Ovary (tissue), 9 donors: Measurements from ENCODE around the gene SIGLEC5. TPM values are rescaled to one million over a fixed set of nuclear protein-coding genes. Genes with fewer than 3 reads are reported as not detected.

ENCODE experiments used
- DNase-seq, 5 donors: peaks; one replicate each; pipeline ENCODE4 v3.0.0-alpha.2; 2019 to 2020
- H3K27ac ChIP-seq, 2 donors: fragments of 200-600 bp; one replicate each; pipeline versions ENCODE4 v1.5.1 to v1.8.0; 2019 to 2022
- H3K27me3 ChIP-seq: fragments of 200-600 bp; one replicate; pipeline ENCODE4 v1.8.0; 2022
- H3K36me3 ChIP-seq: fragments of 200-600 bp; sonication (generic); one replicate; pipeline ENCODE4 v1.5.1; 2019
- H3K4me1 ChIP-seq: one replicate; pipeline ENCODE4 v1.8.1; 2013; ENCODE audit warnings: mild to moderate bottlenecking, moderate library complexity; ENCODE audit not compliant: insufficient read depth
- H3K4me3 ChIP-seq: fragments of 200-600 bp; sonication (generic); one replicate; pipeline ENCODE4 v1.5.1; 2017
- H3K9me3 ChIP-seq, 2 donors: fragments of 200-600 bp in 1 of 2; sonication (generic) in 1 of 2; one replicate each; pipeline versions ENCODE4 v1.5.1 to v1.8.1; 2013 to 2019; ENCODE audit warnings: mild to moderate bottlenecking in 1 of 2, moderate library complexity in 1 of 2
- EP300 ChIP-seq: sonication (generic); formaldehyde crosslinking; IDR thresholded peaks from one replicate; pipeline ENCODE4 v1.6.1; 2017; ENCODE audit warnings: antibody characterized with exemption
- POLR2A ChIP-seq: fragments of 450-650 bp; IDR thresholded peaks from one replicate; pipeline ENCODE4 v1.6.1; 2017; ENCODE audit warnings: antibody characterized with exemption, mild to moderate bottlenecking, moderate library complexity
- WGBS, 3 donors: extraction: QIAGEN DNeasy Blood & Tissue Kit in 1 of 3; methylation state at CpG; one replicate each; pipeline versions ENCODE4 v1.1.5 to v1.1.7; 2013 to 2017; 5-methylcytosine and 5-hydroxymethylcytosine counted together
- intact Hi-C, 4 donors: fragments of 100-400 bp; cut with DNase I; formaldehyde crosslinking; loops; one replicate each; pipeline versions ENCODE4 v1.11.0 to v1.15.1; 2022 to 2023
- polyA plus RNA-seq, 2 donors: library from polyadenylated mRNA; stranded (reverse); fragments of 200-250 nt in 1 of 2; fragments of 350-450 nt in 1 of 2; fragmentation: Illumina TruSeq in 1 of 2; extraction: RNeasy Lipid Tissue Mini Kit (QIAGEN cat#74804) in 1 of 2; gene quantifications; one replicate each; pipeline ENCODE4 v1.2.3, GENCODE V29; 2013 to 2014
- total RNA-seq, 7 donors: library from RNA; depleted of rRNA in 2 of 7; stranded (reverse); fragments of >200 nt in 2 of 7; fragmentation: NEBNext Ultra II Directional in 3 of 7; extraction: Animal tissue kit (Norgen Biotek cat#: 25700) in 3 of 7; gene quantifications; one replicate each; pipeline versions ENCODE4 v1.1.0 to v1.2.4, GENCODE V29; 2016 to 2023
- TF ChIP-seq, protein P1 (sequence below), 3 donors: fragments of 450-650 bp in 2 of 3; fragments of 200-600 bp in 1 of 3; IDR thresholded peaks; one replicate each; pipeline versions ENCODE4 v1.5.1 to v1.8.0; 2016 to 2022; ENCODE audit warnings: antibody characterized with exemption in 3 of 3, mild to moderate bottlenecking in 1 of 3
- donor health status: DM: no; HTN: no; CAD: no; lungs with moderate emphysema.
- donor health status: DM: no; HTN: no; CAD: no.
- donor health status: Bipolar disorder and iron deficiency.
- donor health status: DM: yes; HTN: yes; CAD: no.
- donor health status: DM: no; HTN: no; CAD: no.
- donor health status: DM: yes; HTN: yes; CAD: no.

SIGLEC5 gene
- total and polyA plus RNA-seq, 9 donors, result 0.13 to 0.69 (median 0.45) TPM; not detected in 4

DNA sequence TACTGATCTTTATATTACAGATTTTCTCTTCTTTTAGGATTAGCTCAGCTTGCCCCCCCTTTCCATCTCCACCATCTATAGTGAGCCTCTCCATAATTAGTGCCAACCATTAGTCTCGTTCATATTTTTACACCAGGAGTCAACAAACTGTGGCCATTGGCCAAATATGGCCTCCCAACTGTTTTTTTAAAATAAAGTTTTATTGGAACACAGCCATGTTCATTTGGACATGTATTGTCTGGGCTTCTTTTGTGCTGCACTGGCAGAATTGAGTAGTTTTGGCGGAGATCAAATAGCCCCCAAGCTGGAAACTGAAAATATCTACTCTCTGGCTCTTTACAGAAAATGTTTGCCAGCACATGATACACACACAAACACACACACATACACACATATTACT lies 40.7 kb downstream of the SIGLEC5 start:
- Histone ChIP-seq H3K9me3 (peaks cover 0 to 18% of the 10 kb centered on the region in 2 donors), H3K27ac (no peak overlapping the region), H3K4me3 (no peak overlapping the region), H3K36me3 (no peaks in the 10 kb centered on the region), H3K27me3 (no peaks in the 10 kb centered on the region), H3K4me1 (peaks cover 6% of the 10 kb centered on the region)
- intact Hi-C loops, result no loop called here
- no peak for TF ChIP-seq EP300
- TF ChIP-seq, protein P1, sequence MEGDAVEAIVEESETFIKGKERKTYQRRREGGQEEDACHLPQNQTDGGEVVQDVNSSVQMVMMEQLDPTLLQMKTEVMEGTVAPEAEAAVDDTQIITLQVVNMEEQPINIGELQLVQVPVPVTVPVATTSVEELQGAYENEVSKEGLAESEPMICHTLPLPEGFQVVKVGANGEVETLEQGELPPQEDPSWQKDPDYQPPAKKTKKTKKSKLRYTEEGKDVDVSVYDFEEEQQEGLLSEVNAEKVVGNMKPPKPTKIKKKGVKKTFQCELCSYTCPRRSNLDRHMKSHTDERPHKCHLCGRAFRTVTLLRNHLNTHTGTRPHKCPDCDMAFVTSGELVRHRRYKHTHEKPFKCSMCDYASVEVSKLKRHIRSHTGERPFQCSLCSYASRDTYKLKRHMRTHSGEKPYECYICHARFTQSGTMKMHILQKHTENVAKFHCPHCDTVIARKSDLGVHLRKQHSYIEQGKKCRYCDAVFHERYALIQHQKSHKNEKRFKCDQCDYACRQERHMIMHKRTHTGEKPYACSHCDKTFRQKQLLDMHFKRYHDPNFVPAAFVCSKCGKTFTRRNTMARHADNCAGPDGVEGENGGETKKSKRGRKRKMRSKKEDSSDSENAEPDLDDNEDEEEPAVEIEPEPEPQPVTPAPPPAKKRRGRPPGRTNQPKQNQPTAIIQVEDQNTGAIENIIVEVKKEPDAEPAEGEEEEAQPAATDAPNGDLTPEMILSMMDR (IDR thresholded peaks at IDR 0.05), result no peak
- no peak for TF ChIP-seq POLR2A
- 91 to 93% (median 93%) methylated on average over 2 of the region's 2 CpGs for WGBS, 3 donors
- DNase-seq, result no peak

DNA sequence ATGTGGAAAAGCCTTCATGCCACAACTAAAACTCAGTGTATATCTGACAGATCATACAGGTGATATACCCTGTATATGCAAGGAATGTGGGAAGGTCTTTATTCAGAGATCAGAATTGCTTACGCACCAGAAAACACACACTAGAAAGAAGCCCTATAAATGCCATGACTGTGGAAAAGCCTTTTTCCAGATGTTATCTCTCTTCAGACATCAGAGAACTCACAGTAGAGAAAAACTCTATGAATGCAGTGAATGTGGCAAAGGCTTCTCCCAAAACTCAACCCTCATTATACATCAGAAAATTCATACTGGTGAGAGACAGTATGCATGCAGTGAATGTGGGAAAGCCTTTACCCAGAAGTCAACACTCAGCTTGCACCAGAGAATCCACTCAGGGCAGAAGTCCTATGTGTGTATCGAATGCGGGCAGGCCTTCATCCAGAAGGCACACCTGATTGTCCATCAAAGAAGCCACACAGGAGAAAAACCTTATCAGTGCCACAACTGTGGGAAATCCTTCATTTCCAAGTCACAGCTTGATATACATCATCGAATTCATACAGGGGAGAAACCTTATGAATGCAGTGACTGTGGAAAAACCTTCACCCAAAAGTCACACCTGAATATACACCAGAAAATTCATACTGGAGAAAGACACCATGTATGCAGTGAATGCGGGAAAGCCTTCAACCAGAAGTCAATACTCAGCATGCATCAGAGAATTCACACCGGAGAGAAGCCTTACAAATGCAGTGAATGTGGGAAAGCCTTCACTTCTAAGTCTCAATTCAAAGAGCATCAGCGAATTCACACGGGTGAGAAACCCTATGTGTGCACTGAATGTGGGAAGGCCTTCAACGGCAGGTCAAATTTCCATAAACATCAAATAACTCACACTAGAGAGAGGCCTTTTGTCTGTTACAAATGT lies 42.7 kb downstream of the SIGLEC5 start:
- H3K36me3 ChIP-seq, result no peaks in the 10 kb centered on the region
- TF ChIP-seq, protein P1 (IDR thresholded peaks at IDR 0.05), result no peak
- TF ChIP-seq EP300 (no peak), POLR2A (no peak)
- H3K27ac ChIP-seq, result no peak overlapping the region
- no peaks in the 10 kb centered on the region for H3K4me1 ChIP-seq
- no peak for DNase-seq
- H3K9me3 ChIP-seq, result peaks cover 0 to 18% of the 10 kb centered on the region in 2 donors
- no peak overlapping the region for H3K4me3 ChIP-seq
- H3K27me3 ChIP-seq, result no peaks in the 10 kb centered on the region
- 98 to 99% (median 98%) methylated on average over 9 of the region's 9 CpGs for WGBS, 3 donors
- intact Hi-C loops, result no loop called here

DNA sequence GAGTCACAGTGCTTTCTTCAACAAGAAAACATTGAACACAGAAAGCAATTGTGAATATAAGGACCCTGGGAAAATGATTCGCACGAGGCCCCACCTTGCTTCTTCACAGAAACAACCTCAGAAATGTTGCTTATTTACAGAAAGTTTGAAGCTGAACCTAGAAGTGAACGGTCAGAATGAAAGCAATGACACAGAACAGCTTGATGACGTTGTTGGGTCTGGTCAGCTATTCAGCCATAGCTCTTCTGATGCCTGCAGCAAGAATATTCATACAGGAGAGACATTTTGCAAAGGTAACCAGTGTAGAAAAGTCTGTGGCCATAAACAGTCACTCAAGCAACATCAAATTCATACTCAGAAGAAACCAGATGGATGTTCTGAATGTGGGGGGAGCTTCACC lies 43.4 kb downstream of the SIGLEC5 start:
- no peak for DNase-seq
- Histone ChIP-seq H3K27ac (no peak overlapping the region), H3K4me1 (no peaks in the 10 kb centered on the region), H3K9me3 (peaks cover 0 to 18% of the 10 kb centered on the region in 2 donors), H3K4me3 (no peak overlapping the region), H3K36me3 (no peaks in the 10 kb centered on the region), H3K27me3 (no peaks in the 10 kb centered on the region)
- intact Hi-C loops, result no loop called here
- TF ChIP-seq, protein P1 (IDR thresholded peaks at IDR 0.05), result no peak
- TF ChIP-seq EP300, result no peak
- no peak for TF ChIP-seq POLR2A
- 97 to 99% (median 98%) methylated on average over 4 of the region's 4 CpGs for WGBS, 3 donors

DNA sequence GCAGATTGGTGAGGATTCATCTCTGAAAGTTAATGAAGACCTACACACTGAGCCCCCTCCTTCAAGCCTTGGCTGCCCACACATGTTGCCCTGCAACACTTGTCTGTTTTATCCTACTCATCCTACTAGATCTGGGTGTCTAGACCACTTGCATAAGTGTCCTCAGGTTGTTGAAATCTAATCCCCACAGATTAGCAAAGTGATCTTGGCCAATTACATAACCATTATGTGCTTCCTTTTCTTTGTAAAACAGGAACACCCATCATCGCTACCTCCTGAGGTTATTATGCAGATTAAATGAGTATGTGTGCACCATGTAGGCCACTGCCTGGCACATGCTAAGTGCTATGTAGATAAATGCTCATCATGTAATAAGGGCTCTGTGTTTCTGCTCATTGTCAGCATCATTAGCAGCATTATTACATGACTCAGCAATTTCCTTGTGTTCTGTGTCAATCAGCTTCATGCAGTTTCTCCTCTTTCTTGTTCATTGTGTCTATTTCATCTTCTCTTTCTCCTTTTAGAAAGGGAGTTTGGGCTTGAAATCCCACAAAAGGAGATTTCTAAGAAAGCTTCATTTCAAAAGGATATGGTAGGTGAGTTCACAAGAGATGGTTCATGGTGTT lies 44.0 kb downstream of the SIGLEC5 start:
- Histone ChIP-seq H3K27ac (no peak overlapping the region), H3K9me3 (peaks cover 0 to 18% of the 10 kb centered on the region in 2 donors), H3K27me3 (no peaks in the 10 kb centered on the region), H3K36me3 (no peaks in the 10 kb centered on the region), H3K4me1 (no peaks in the 10 kb centered on the region), H3K4me3 (no peak overlapping the region)
- 91 to 97% (median 92%) methylated on average over 1 of the region's 1 CpG for WGBS, 3 donors
- intact Hi-C loops, result no loop called here
- DNase-seq, result no peak
- TF ChIP-seq EP300 (no peak), POLR2A (no peak)
- TF ChIP-seq, protein P1 (IDR thresholded peaks at IDR 0.05), result no peak
